CD14-positive monocyte (primary cell): ENCODE data around the gene NEDD4L. TPM values are rescaled to one million over a fixed set of nuclear protein-coding genes. Genes with fewer than 3 reads are reported as not detected.

Source experiments
- DNase-seq, 3 donors: peaks; one replicate each; pipeline ENCODE4 v3.0.0-alpha.2; 2011 to 2022
- H2AFZ ChIP-seq: 2 replicates; pipeline ENCODE4 v1.6.0; 2012; ENCODE audit warnings: mild to moderate bottlenecking, low read depth, low read length, inconsistent platforms; ENCODE audit not compliant: insufficient read depth, poor library complexity, severe bottlenecking
- H3K27ac ChIP-seq, 2 donors: 1 replicate in 1 of 2; 2 replicates in 1 of 2; pipeline ENCODE4 v1.5.1; 2012 to 2013; ENCODE audit warnings: low read length in 2 of 2, control low read depth in 1 of 2, inconsistent platforms in 1 of 2, low read depth in 1 of 2, mild to moderate bottlenecking in 1 of 2
- H3K27me3 ChIP-seq, 2 donors: one replicate each; pipeline versions ENCODE4 v1.6.0 to v1.6.1; 2011 to 2013; ENCODE audit warnings: low read length in 2 of 2; ENCODE audit not compliant: control insufficient read depth in 2 of 2, insufficient read depth in 2 of 2
- H3K36me3 ChIP-seq, 2 donors: replicated peaks in 1 of 2; 1 replicate in 1 of 2; 2 replicates in 1 of 2; pipeline versions ENCODE4 v1.5.1 to v1.6.1; 2012 to 2013; ENCODE audit warnings: low read length in 2 of 2, control low read depth in 1 of 2, inconsistent platforms in 1 of 2, mild to moderate bottlenecking in 1 of 2; ENCODE audit not compliant: insufficient read depth in 2 of 2, control insufficient read depth in 1 of 2
- H3K4me1 ChIP-seq, 2 donors: 1 replicate in 1 of 2; 2 replicates in 1 of 2; pipeline versions ENCODE4 v1.5.1 to v1.6.1; 2012 to 2013; ENCODE audit warnings: low read length in 2 of 2, control low read depth in 1 of 2, inconsistent platforms in 1 of 2, mild to moderate bottlenecking in 1 of 2, moderate library complexity in 1 of 2; ENCODE audit not compliant: insufficient read depth in 2 of 2, control insufficient read depth in 1 of 2
- H3K4me2 ChIP-seq: replicated peaks from 2 replicates; pipeline ENCODE3; 2012; ENCODE audit warnings: low read length, moderate library complexity, mild to moderate bottlenecking; ENCODE audit not compliant: poor library complexity, severe bottlenecking; ENCODE audit errors: extremely low read depth
- H3K4me3 ChIP-seq, 3 experiments: fragments of 200-600 bp in 1 of 3; sonication (generic) in 1 of 3; replicated peaks in 1 of 3; 1 replicate in 2 of 3; 2 replicates in 1 of 3; pipeline ENCODE4 v1.5.1; 2011 to 2013; ENCODE audit warnings: low read length in 3 of 3, mild to moderate bottlenecking in 3 of 3, control low read depth in 2 of 3, low read depth in 2 of 3, inconsistent platforms in 1 of 3, moderate library complexity in 1 of 3
- H3K79me2 ChIP-seq: 2 replicates; pipeline ENCODE4 v1.6.0; 2012; ENCODE audit warnings: mild to moderate bottlenecking, control low read depth, inconsistent platforms, low read length, moderate library complexity; ENCODE audit not compliant: insufficient read depth
- H3K9ac ChIP-seq: 2 replicates; pipeline ENCODE4 v1.6.0; 2017; ENCODE audit warnings: low read length, mild to moderate bottlenecking; ENCODE audit not compliant: insufficient read depth, poor library complexity, severe bottlenecking
- H3K9me3 ChIP-seq, 2 donors: replicated peaks in 1 of 2; 1 replicate in 1 of 2; 2 replicates in 1 of 2; pipeline versions ENCODE4 v1.5.1 to v1.6.1; 2012 to 2013; ENCODE audit warnings: low read length in 2 of 2, control low read depth in 1 of 2; ENCODE audit not compliant: control insufficient read depth in 1 of 2, insufficient read depth in 1 of 2
- H4K20me1 ChIP-seq: 2 replicates; pipeline ENCODE4 v1.6.0; 2012; ENCODE audit warnings: mild to moderate bottlenecking, low read length, control low read depth, moderate library complexity; ENCODE audit not compliant: insufficient read depth
- H3K27ac Mint-ChIP-seq, 7 donors: one replicate each; pipeline ENCODE4 v1.8.0; 2020; ENCODE audit warnings: mild to moderate bottlenecking in 7 of 7, mixed read lengths in 7 of 7, moderate library complexity in 6 of 7, inconsistent platforms in 2 of 7
- H3K27me3 Mint-ChIP-seq, 3 donors: one replicate each; pipeline ENCODE4 v1.8.0; 2021 to 2022; ENCODE audit warnings: low read depth in 3 of 3, mild to moderate bottlenecking in 3 of 3, mixed read lengths in 3 of 3, moderate library complexity in 3 of 3, inconsistent platforms in 1 of 3
- H3K36me3 Mint-ChIP-seq, 2 donors: one replicate each; pipeline ENCODE4 v1.8.0; 2020; ENCODE audit warnings: mixed read lengths in 2 of 2, inconsistent platforms in 1 of 2, mild to moderate bottlenecking in 1 of 2
- H3K4me1 Mint-ChIP-seq: one replicate; pipeline ENCODE4 v1.8.0; 2020; ENCODE audit warnings: mild to moderate bottlenecking, mixed read lengths
- H3K4me3 Mint-ChIP-seq, 2 donors: one replicate each; pipeline ENCODE4 v1.8.0; 2020; ENCODE audit warnings: mild to moderate bottlenecking in 2 of 2, mixed read lengths in 2 of 2, moderate library complexity in 1 of 2
- H3K9me3 Mint-ChIP-seq, 7 donors: one replicate each; pipeline ENCODE4 v1.8.0; 2020 to 2022; ENCODE audit warnings: mixed read lengths in 7 of 7, mild to moderate bottlenecking in 6 of 7, moderate library complexity in 6 of 7, inconsistent platforms in 2 of 7
- WGBS: methylation state at CpG from one replicate; pipeline ENCODE4 v1.1.5; 2013; ENCODE audit warnings: missing lambda C conversion rate; ENCODE audit not compliant: insufficient coverage; 5-methylcytosine and 5-hydroxymethylcytosine counted together
- intact Hi-C, 2 donors: fragments of 100-400 bp; cut with micrococcal nuclease; formaldehyde crosslinking; loops; one replicate each; pipeline versions ENCODE4 v1.15.0 to v1.15.1; 2023
- polyA plus RNA-seq, 3 donors: library from polyadenylated mRNA; depleted of rRNA in 1 of 3; unstranded in 2 of 3; stranded (reverse) in 1 of 3; fragments of 300-500 nt in 2 of 3; fragments of >200 nt in 1 of 3; fragmentation: Illumina TruSeq in 2 of 3; gene quantifications; 1 replicate in 2 of 3; 2 replicates in 1 of 3; pipeline ENCODE4 v1.2.3, GENCODE V29; 2012 to 2021
- TF ChIP-seq, protein P1 (sequence below): fragments of 200-600 bp; IDR thresholded peaks from one replicate; pipeline ENCODE4 v1.8.0; 2022; ENCODE audit warnings: antibody characterized with exemption, mild to moderate bottlenecking

Gene NEDD4L
- polyA plus RNA-seq, 3 donors, result 2.5 to 5.2 (median 4.5) TPM

- peaks cover 66 to 82% (median 68%) of the 10 kb centered on the region in 3 donors for H3K27me3 Mint-ChIP-seq
- TF ChIP-seq, protein P1, sequence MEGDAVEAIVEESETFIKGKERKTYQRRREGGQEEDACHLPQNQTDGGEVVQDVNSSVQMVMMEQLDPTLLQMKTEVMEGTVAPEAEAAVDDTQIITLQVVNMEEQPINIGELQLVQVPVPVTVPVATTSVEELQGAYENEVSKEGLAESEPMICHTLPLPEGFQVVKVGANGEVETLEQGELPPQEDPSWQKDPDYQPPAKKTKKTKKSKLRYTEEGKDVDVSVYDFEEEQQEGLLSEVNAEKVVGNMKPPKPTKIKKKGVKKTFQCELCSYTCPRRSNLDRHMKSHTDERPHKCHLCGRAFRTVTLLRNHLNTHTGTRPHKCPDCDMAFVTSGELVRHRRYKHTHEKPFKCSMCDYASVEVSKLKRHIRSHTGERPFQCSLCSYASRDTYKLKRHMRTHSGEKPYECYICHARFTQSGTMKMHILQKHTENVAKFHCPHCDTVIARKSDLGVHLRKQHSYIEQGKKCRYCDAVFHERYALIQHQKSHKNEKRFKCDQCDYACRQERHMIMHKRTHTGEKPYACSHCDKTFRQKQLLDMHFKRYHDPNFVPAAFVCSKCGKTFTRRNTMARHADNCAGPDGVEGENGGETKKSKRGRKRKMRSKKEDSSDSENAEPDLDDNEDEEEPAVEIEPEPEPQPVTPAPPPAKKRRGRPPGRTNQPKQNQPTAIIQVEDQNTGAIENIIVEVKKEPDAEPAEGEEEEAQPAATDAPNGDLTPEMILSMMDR, result no peak
- peak overlapping the region in 1 of 2 donors; percentile 47 for H3K4me3 Mint-ChIP-seq
- no peak overlapping the region for H3K4me2 ChIP-seq
- DNase-seq, result no peak
- no peak overlapping the region for H3K4me3 ChIP-seq
- H3K9ac ChIP-seq, result no peak overlapping the region
- H3K79me2 ChIP-seq, result no peaks in the 10 kb centered on the region
- H3K9me3 ChIP-seq, result no peaks in the 10 kb centered on the region
- no peaks in the 10 kb centered on the region for H4K20me1 ChIP-seq
- peaks cover 14 to 28% of the 10 kb centered on the region in 2 donors for H3K4me1 ChIP-seq
- intact Hi-C loops, result no loop called here
- peaks cover 55 to 69% of the 10 kb centered on the region in 2 donors for H3K27me3 ChIP-seq
- H3K36me3 ChIP-seq, result no peaks in the 10 kb centered on the region
- peaks cover 0 to 5% (median 0%) of the 10 kb centered on the region in 7 donors for H3K9me3 Mint-ChIP-seq
- no peak overlapping the region for H2AFZ ChIP-seq
- no peak overlapping the region for H3K27ac Mint-ChIP-seq
- peaks cover 31% of the 10 kb centered on the region for H3K4me1 Mint-ChIP-seq
- WGBS, result 96% methylated on average over 3 of the region's 4 CpGs
- H3K36me3 Mint-ChIP-seq, result peaks cover 0 to 6% of the 10 kb centered on the region in 2 donors
- H3K27ac ChIP-seq, result no peak overlapping the region
These were observed 167.5 kb downstream of the NEDD4L start for GRCh38 chr18:58211510-58211909.

- no peak overlapping the region for H3K9ac ChIP-seq
- peak overlapping the region in 1 of 2 donors; percentile 71 for H3K4me3 Mint-ChIP-seq
- no peaks in the 10 kb centered on the region for H3K9me3 ChIP-seq
- H3K36me3 ChIP-seq, result no peaks in the 10 kb centered on the region
- H3K27me3 ChIP-seq, result peaks cover 58 to 72% of the 10 kb centered on the region in 2 donors
- H3K36me3 Mint-ChIP-seq, result peaks cover 0 to 7% of the 10 kb centered on the region in 2 donors
- no peak overlapping the region for H3K4me3 ChIP-seq
- no peak overlapping the region for H3K27ac ChIP-seq
- H2AFZ ChIP-seq, result no peak overlapping the region
- DNase-seq, result peak in 1 of 3 donors; percentile 56
- H3K27ac Mint-ChIP-seq, result peak overlapping the region in 3 of 7 donors; percentile 13 to 50 (median 25)
- 100% methylated on average over 2 of the region's 8 CpGs for WGBS
- H3K79me2 ChIP-seq, result no peaks in the 10 kb centered on the region
- H3K4me1 ChIP-seq, result peaks cover 14 to 35% of the 10 kb centered on the region in 2 donors
- H3K4me2 ChIP-seq, result no peak overlapping the region
- peaks cover 38% of the 10 kb centered on the region for H3K4me1 Mint-ChIP-seq
- intact Hi-C loops, result no loop called here
- peaks cover 65 to 82% (median 75%) of the 10 kb centered on the region in 3 donors for H3K27me3 Mint-ChIP-seq
- TF ChIP-seq, protein P1, result no peak
- no peaks in the 10 kb centered on the region for H4K20me1 ChIP-seq
- H3K9me3 Mint-ChIP-seq, result peaks cover 0 to 3% (median 0%) of the 10 kb centered on the region in 7 donors
These were observed 168.2 kb downstream of the NEDD4L start for GRCh38 chr18:58212274-58212673.
